ENCODE data around the gene DYRK1A. TPM values are rescaled to one million over a fixed set of nuclear protein-coding genes. Genes with fewer than 3 reads are reported as not detected.

DYRK1A gene
- total RNA-seq, 4 donors from 2014 or later = 71.5 to 116 (median 90.9) TPM

- intact Hi-C loops (cut with DNase I; ENCODE audit: low total_unique reads) = no loop called here
These were observed 143.3 kb downstream of the DYRK1A start for GRCh38 chr21:37509802-37510393.

GRCh38 chr21:37511848-37512247 lies 145.3 kb downstream of the DYRK1A start:
- no peaks in the 10 kb centered on the region for H3K27me3 ChIP-seq
- no peak overlapping the region for H3K4me3 ChIP-seq
- no peak overlapping the region for H3K27ac ChIP-seq
- TF ChIP-seq POLR2AphosphoS5 (IDR thresholded peaks at IDR 0.05) (no peak), EP300 (IDR thresholded peaks at IDR 0.05; ENCODE audit: low read depth) (no peak), CTCF (IDR thresholded peaks at IDR 0.05) (no peak), POLR2A (IDR thresholded peaks at IDR 0.05) (no peak)
- WGBS, 2 donors (ENCODE audit: low coverage in 1 of 2) = 95% methylated on average over 3 to 5 of the region's 5 CpGs
- H3K9me3 ChIP-seq = no peaks in the 10 kb centered on the region
- no peak for DNase-seq
- peaks cover 0 to 63% (median 26%) of the 10 kb centered on the region in 4 donors for H3K36me3 ChIP-seq
- intact Hi-C loops (cut with DNase I; ENCODE audit: low total_unique reads) = no loop called here
- in situ Hi-C loops (cut with MboI; ENCODE audit: low pct_ligation_motif_present in 1 of 4, low pct_unique_long_range_greater_than_20kb in 1 of 4, low sequenced_read_pairs in 3 of 4) = no loop called here
- no peaks in the 10 kb centered on the region for H3K4me1 ChIP-seq

More at GRCh38 chr21:37509802-37510393, 143.3 kb downstream of the DYRK1A start:
- WGBS, 2 donors (ENCODE audit: low coverage in 1 of 2) = 74% methylated on average over 5 of the region's 5 CpGs
- no peaks in the 10 kb centered on the region for H3K4me1 ChIP-seq
- TF ChIP-seq POLR2AphosphoS5 (IDR thresholded peaks at IDR 0.05) (no peak), CTCF (IDR thresholded peaks at IDR 0.05) (no peak), EP300 (IDR thresholded peaks at IDR 0.05; ENCODE audit: low read depth) (no peak), POLR2A (IDR thresholded peaks at IDR 0.05) (no peak)
- no peak for DNase-seq
- H3K4me3 ChIP-seq = no peak overlapping the region
- no peaks in the 10 kb centered on the region for H3K9me3 ChIP-seq
- peaks cover 0 to 82% (median 37%) of the 10 kb centered on the region in 4 donors for H3K36me3 ChIP-seq
- in situ Hi-C loops (cut with MboI; ENCODE audit: low pct_ligation_motif_present in 1 of 4, low pct_unique_long_range_greater_than_20kb in 1 of 4, low sequenced_read_pairs in 3 of 4) = no loop called here
- H3K27me3 ChIP-seq = no peaks in the 10 kb centered on the region
- no peak overlapping the region for H3K27ac ChIP-seq

GRCh38 chr21:37513383-37513782 lies 146.8 kb downstream of the DYRK1A start:
- Histone ChIP-seq H3K27ac (no peak overlapping the region), H3K4me3 (no peak overlapping the region), H3K9me3 (no peaks in the 10 kb centered on the region), H3K36me3 (peaks cover 0 to 47% (median 19%) of the 10 kb centered on the region in 4 donors), H3K27me3 (no peaks in the 10 kb centered on the region), H3K4me1 (no peaks in the 10 kb centered on the region)
- TF ChIP-seq POLR2A (IDR thresholded peaks at IDR 0.05) (no peak), EP300 (IDR thresholded peaks at IDR 0.05; ENCODE audit: low read depth) (no peak), POLR2AphosphoS5 (IDR thresholded peaks at IDR 0.05) (no peak), CTCF (IDR thresholded peaks at IDR 0.05) (no peak)
- DNase-seq = no peak
- intact Hi-C loops (cut with DNase I; ENCODE audit: low total_unique reads) = no loop called here
- 64 to 75% methylated on average over 3 of the region's 3 CpGs for WGBS, 2 donors (ENCODE audit: low coverage in 1 of 2)
- in situ Hi-C loops (cut with MboI; ENCODE audit: low pct_ligation_motif_present in 1 of 4, low pct_unique_long_range_greater_than_20kb in 1 of 4, low sequenced_read_pairs in 3 of 4) = no loop called here

GRCh38 chr21:37514038-37514667 lies 147.6 kb downstream of the DYRK1A start:
- peaks cover 0 to 40% (median 15%) of the 10 kb centered on the region in 4 donors for H3K36me3 ChIP-seq
- 78 to 81% methylated on average over 5 to 8 of the region's 8 CpGs for WGBS, 2 donors (ENCODE audit: low coverage in 1 of 2)
- DNase-seq = no peak
- no peaks in the 10 kb centered on the region for H3K27me3 ChIP-seq
- no peaks in the 10 kb centered on the region for H3K9me3 ChIP-seq
- in situ Hi-C loops (cut with MboI; ENCODE audit: low pct_ligation_motif_present in 1 of 4, low pct_unique_long_range_greater_than_20kb in 1 of 4, low sequenced_read_pairs in 3 of 4) = no loop called here
- no peaks in the 10 kb centered on the region for H3K4me1 ChIP-seq
- intact Hi-C loops (cut with DNase I; ENCODE audit: low total_unique reads) = no loop called here
- no peak overlapping the region for H3K4me3 ChIP-seq
- no peak for TF ChIP-seq CTCF (IDR thresholded peaks at IDR 0.05)
- TF ChIP-seq EP300 (IDR thresholded peaks at IDR 0.05; ENCODE audit: low read depth) = no peak
- H3K27ac ChIP-seq = no peak overlapping the region

All from transverse colon (tissue), 4 donors.